ENCODE data around the gene NOS1AP.

DNA sequence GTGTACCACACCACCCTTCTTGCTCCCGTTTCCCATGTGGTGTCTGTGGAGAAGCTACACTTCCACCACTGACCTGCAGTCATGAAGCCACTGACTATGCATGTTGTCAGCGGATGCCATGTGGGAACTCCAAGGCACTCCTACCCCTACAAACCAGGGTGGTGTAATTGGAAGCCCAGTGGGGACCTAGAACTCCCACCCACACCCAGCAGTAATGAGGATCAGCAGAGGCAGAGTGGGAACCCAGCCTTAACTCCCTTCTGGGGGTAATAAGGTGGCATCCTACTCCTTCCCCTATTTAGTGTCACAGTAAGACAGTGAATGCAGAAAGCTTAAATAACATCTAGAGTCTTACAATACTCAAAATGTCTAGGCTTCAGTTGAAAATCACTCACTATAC lies 228.8 kb downstream of the NOS1AP start:
- TF ChIP-seq, protein P1, sequence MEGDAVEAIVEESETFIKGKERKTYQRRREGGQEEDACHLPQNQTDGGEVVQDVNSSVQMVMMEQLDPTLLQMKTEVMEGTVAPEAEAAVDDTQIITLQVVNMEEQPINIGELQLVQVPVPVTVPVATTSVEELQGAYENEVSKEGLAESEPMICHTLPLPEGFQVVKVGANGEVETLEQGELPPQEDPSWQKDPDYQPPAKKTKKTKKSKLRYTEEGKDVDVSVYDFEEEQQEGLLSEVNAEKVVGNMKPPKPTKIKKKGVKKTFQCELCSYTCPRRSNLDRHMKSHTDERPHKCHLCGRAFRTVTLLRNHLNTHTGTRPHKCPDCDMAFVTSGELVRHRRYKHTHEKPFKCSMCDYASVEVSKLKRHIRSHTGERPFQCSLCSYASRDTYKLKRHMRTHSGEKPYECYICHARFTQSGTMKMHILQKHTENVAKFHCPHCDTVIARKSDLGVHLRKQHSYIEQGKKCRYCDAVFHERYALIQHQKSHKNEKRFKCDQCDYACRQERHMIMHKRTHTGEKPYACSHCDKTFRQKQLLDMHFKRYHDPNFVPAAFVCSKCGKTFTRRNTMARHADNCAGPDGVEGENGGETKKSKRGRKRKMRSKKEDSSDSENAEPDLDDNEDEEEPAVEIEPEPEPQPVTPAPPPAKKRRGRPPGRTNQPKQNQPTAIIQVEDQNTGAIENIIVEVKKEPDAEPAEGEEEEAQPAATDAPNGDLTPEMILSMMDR (conservative IDR thresholded peaks at IDR 0.05 in 1 of 2, IDR thresholded peaks at IDR 0.05 in 1 of 2; ENCODE audit: extremely low read depth in 1 of 2, insufficient read depth in 1 of 2, low read depth in 1 of 2, low read length in 2 of 2) = no peak
- TF ChIP-seq EZH2 (IDR thresholded peaks at IDR 0.05; ENCODE audit: borderline replicate concordance, low read length) = no peak
